Skeletal muscle tissue (tissue), 4 donors: ENCODE measurements around the gene ERVK3-1. TPM values are rescaled to one million over a fixed set of nuclear protein-coding genes. Genes with fewer than 3 reads are reported as not detected.
"Not testable (repeated sequence)": the region's sequence is repeated elsewhere in the genome, so short reads cannot be mapped to it uniquely, and the experiment has no call there.

ENCODE experiments used
- H3K27ac ChIP-seq: one replicate; pipeline ENCODE4 v1.7.0; 2013; ENCODE audit warnings: mild to moderate bottlenecking, low read depth, low read length, inconsistent platforms
- H3K27me3 ChIP-seq, 3 donors: one replicate each; pipeline ENCODE4 v1.7.0; 2013; ENCODE audit warnings: low read length in 3 of 3; ENCODE audit not compliant: control insufficient read depth in 3 of 3, insufficient read depth in 3 of 3
- H3K36me3 ChIP-seq, 3 donors: one replicate each; pipeline ENCODE4 v1.7.0; 2013; ENCODE audit warnings: low read length in 3 of 3; ENCODE audit not compliant: control insufficient read depth in 3 of 3, insufficient read depth in 3 of 3
- H3K4me1 ChIP-seq, 3 donors: one replicate each; pipeline ENCODE4 v1.7.0; 2013; ENCODE audit warnings: low read length in 3 of 3, mild to moderate bottlenecking in 3 of 3; ENCODE audit not compliant: control insufficient read depth in 3 of 3, insufficient read depth in 3 of 3
- H3K4me3 ChIP-seq, 3 donors: one replicate each; pipeline ENCODE4 v1.7.0; 2013; ENCODE audit warnings: low read length in 3 of 3
- H3K9ac ChIP-seq, 3 donors: one replicate each; pipeline ENCODE4 v1.7.0; 2013; ENCODE audit warnings: low read length in 3 of 3, mild to moderate bottlenecking in 3 of 3, moderate library complexity in 2 of 3, low read depth in 1 of 3
- H3K9me3 ChIP-seq, 3 donors: one replicate each; pipeline ENCODE4 v1.7.0; 2013; ENCODE audit warnings: low read length in 3 of 3; ENCODE audit not compliant: control insufficient read depth in 3 of 3
- total RNA-seq: library from RNA; depleted of rRNA; stranded (reverse); fragments of >200 nt; gene quantifications from one replicate; pipeline ENCODE4 v1.2.3, GENCODE V29; 2014
- donor health status: Osteomylitis.

Gene ERVK3-1
- total RNA-seq, 1 donor from 2014 or later = 14.1 TPM

DNA sequence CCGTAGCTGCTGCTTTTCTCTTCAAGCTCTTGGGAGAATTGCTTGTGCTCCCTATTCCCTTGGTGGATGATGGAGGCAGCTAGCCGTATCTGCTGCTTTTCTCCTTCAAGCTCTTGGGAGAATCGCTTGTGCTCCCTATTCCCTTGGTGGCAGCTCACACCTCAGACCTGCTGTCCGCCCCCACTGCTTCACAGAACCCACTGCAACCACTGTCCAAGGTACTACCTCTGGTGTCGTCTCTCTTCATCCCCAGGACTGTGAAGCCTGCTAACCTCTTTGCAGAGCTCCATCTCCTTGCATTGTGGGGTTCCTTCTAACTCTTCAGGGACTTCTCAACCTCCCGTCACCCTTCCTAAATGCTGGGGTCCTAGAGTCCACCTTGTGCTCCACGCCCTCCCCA, 4.6 kb upstream of the ERVK3-1 start:
- no peaks in the 10 kb centered on the region for H3K27me3 ChIP-seq
- H3K9ac ChIP-seq = no peak overlapping the region
- H3K9me3 ChIP-seq = peaks cover 0 to 8% (median 0%) of the 10 kb centered on the region in 3 donors
- no peak overlapping the region for H3K27ac ChIP-seq
- H3K4me3 ChIP-seq = no peak overlapping the region
- H3K4me1 ChIP-seq = peaks cover 2 to 8% (median 5%) of the 10 kb centered on the region in 3 donors
- H3K36me3 ChIP-seq = peaks cover 10 to 26% (median 19%) of the 10 kb centered on the region in 3 donors

DNA sequence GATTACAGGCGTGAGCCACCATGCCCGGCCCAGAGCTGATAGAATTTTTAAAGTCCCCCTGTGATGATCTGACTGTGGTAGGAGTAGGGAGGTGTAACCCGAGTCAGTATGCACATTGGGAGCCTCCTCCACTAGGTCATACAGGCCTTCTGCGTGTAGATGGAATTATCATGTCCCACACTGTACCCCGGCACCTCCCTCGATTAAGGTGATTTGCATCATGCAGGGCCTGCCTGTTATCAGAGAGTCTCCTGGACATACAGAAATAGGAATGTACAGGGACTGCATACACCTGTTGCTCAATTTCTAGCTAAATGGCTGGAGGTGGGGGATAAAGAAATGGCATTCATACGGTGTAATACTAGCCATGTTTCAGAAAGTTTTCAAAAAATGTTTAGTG, 922 bp upstream of the ERVK3-1 start:
- peaks cover 9 to 18% (median 13%) of the 10 kb centered on the region in 3 donors for H3K4me1 ChIP-seq
- H3K27ac ChIP-seq = no peak overlapping the region
- peak overlapping the region; percentile 84 to 100 (median 99) for H3K4me3 ChIP-seq
- no peak overlapping the region for H3K9ac ChIP-seq
- no peaks in the 10 kb centered on the region for H3K27me3 ChIP-seq
- H3K9me3 ChIP-seq = peaks cover 0 to 4% (median 0%) of the 10 kb centered on the region in 3 donors
- peaks cover 24 to 31% (median 28%) of the 10 kb centered on the region in 3 donors for H3K36me3 ChIP-seq

DNA sequence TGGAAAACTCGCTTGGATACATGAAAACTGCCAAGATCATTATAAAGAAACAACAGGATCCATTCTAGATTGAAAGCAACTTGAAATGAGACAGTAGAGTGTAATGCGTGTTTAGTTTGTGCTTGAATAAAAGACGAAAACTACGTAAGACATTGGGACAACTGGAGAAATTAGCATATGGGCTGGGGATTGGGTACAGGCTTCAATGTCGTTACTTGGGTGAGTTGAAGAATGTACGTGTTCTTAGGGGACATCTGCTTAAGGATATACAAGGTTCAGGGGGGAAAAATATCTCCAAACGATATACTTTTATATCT, 471 bp upstream of the ERVK3-1 start:
- peaks cover 23 to 33% (median 28%) of the 10 kb centered on the region in 3 donors for H3K36me3 ChIP-seq
- H3K4me3 ChIP-seq = peak overlapping the region; percentile 84 to 100 (median 99)
- peak overlapping the region; percentile 91 for H3K27ac ChIP-seq
- peaks cover 9 to 18% (median 13%) of the 10 kb centered on the region in 3 donors for H3K4me1 ChIP-seq
- H3K9ac ChIP-seq = peak overlapping the region; percentile 67 to 96 (median 95)
- peaks cover 0 to 4% (median 0%) of the 10 kb centered on the region in 3 donors for H3K9me3 ChIP-seq
- no peaks in the 10 kb centered on the region for H3K27me3 ChIP-seq

DNA sequence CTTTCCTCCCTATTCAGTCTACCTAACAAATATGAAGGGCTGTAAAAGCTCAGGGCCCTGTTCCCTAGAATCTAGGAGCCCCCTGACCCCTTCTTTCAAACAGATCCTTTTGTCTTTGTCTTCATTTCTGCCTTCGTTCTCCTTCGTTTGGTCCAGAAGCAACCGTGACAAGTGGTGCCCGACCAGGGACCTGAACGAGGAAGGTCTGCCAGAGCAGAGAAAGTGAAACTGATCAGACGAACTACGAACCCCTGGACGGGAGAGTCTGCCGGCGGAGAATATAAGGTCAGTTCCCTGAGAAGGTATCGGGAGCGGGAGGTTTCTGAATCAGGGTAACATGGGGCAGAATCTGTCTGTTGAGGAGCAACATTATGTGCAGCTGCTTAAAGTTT, 751 bp downstream of the ERVK3-1 start:
- Histone ChIP-seq H3K4me1 (peaks cover 9 to 18% (median 13%) of the 10 kb centered on the region in 3 donors), H3K9ac (peak overlapping the region; percentile 93 to 96 (median 95)), H3K9me3 (peaks cover 0 to 4% (median 0%) of the 10 kb centered on the region in 3 donors), H3K36me3 (peaks cover 12 to 27% (median 24%) of the 10 kb centered on the region in 3 donors), H3K27ac (peak overlapping the region; percentile 91), H3K4me3 (peak overlapping the region; percentile 84 to 100 (median 99)), H3K27me3 (no peaks in the 10 kb centered on the region)

DNA sequence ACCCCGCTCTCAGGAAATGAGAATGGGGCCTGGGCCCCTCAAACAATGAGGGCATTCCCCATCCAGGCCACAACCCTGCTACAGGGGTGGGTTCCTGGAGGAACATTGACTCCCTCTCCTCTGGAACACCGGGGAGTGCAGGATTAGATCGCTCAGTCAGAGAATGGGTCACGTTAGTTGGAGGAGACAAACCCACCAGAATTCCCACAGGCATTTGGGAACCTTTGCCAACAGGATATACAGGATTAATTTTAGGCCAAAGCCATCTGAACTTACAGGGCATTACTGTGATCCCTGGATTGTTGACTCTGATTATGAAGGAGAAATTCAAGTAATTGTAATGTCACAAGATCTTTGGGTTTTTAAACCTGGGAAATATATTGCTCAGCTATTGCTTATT, 2.6 kb downstream of the ERVK3-1 start:
- Histone ChIP-seq H3K36me3 (peaks cover 18 to 35% (median 29%) of the 10 kb centered on the region in 3 donors), H3K4me3 (no peak overlapping the region), H3K9ac (no peak overlapping the region), H3K27me3 (no peaks in the 10 kb centered on the region), H3K9me3 (no peaks in the 10 kb centered on the region), H3K27ac (no peak overlapping the region), H3K4me1 (peaks cover 9 to 18% (median 13%) of the 10 kb centered on the region in 3 donors)

DNA sequence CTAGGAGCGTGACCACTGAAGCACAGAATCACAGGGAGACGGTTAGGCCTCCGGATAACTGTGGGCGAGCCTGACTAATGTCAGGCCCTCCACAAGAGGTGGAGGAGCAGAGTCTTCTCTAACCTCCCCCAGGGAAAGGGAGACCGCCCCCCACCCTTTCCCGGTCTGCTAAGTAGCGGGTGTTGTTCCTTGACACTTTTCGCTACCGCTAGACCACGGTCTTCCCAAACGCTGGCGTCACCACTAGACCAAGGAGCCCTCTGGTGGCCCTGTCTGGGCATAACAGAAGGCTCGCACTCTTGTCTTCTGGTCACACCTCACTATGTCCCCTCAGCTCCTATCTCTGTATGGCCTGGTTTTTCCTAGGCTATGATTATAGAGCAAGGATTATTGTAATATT, 5.5 kb downstream of the ERVK3-1 start:
- not testable (repeated sequence) for H3K9me3 ChIP-seq, H3K27me3 ChIP-seq
- H3K36me3 ChIP-seq = peaks cover 30 to 56% (median 55%) of the 10 kb centered on the region in 3 donors

DNA sequence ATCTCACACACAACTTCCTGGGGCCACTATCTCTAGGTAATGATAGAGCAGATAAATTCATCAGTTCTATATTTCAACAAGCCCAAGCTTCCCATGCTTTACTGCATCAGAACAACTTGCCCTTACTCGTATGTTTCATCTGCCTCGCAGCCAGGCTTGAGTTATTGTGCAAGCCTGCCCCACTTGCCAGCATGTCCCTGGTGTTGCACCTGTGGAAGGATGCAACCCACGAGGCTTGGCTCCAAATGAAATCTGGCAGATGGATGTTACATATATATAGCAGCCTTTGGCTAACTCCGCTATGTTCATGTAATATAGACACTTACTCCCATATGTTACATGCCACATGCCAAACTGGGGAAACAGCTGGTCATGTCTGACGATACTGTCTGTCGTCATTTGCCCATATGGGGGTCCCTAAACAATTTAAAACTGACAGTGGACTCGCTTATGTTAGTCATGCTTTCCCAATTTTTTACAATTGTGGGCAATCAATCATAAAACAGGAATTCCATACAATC, 6.2 kb downstream of the ERVK3-1 start:
- no peak overlapping the region for H3K27ac ChIP-seq
- no peaks in the 10 kb centered on the region for H3K27me3 ChIP-seq
- H3K4me1 ChIP-seq = peaks cover 0 to 2% (median under 1%) of the 10 kb centered on the region in 3 donors
- no peak overlapping the region for H3K4me3 ChIP-seq
- peaks cover 35 to 60% (median 60%) of the 10 kb centered on the region in 3 donors for H3K36me3 ChIP-seq
- no peak overlapping the region for H3K9ac ChIP-seq
- H3K9me3 ChIP-seq = no peaks in the 10 kb centered on the region

More for the DNA sequence above, 5.5 kb downstream of the ERVK3-1 start:
- not testable (repeated sequence) for H3K27ac ChIP-seq, H3K4me3 ChIP-seq, H3K9ac ChIP-seq, H3K4me1 ChIP-seq

DNA sequence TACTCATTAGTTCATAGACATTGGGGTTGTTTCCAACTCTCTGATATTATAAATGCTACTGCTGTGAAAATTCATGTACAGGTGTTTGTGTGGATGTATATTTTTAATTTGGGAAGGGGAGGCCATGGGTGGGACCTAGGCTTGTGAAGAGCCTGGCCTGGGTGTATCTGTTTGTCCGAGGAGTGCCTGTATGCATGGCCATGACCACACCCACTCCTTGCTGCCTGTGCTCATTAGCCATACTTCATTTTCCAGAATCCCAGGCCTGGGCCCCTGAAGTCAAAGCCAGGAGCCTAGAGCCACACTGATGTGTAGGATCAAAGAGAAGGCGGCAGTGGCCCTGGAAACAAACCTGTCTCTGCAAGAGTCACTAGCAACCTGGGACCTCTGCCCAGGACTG, 10.4 kb downstream of the ERVK3-1 start:
- H3K9me3 ChIP-seq = no peaks in the 10 kb centered on the region
- H3K36me3 ChIP-seq = peaks cover 38 to 49% (median 49%) of the 10 kb centered on the region in 3 donors
- no peaks in the 10 kb centered on the region for H3K27me3 ChIP-seq
- no peak overlapping the region for H3K4me3 ChIP-seq
- H3K4me1 ChIP-seq = no peaks in the 10 kb centered on the region
- no peak overlapping the region for H3K9ac ChIP-seq
- H3K27ac ChIP-seq = no peak overlapping the region

DNA sequence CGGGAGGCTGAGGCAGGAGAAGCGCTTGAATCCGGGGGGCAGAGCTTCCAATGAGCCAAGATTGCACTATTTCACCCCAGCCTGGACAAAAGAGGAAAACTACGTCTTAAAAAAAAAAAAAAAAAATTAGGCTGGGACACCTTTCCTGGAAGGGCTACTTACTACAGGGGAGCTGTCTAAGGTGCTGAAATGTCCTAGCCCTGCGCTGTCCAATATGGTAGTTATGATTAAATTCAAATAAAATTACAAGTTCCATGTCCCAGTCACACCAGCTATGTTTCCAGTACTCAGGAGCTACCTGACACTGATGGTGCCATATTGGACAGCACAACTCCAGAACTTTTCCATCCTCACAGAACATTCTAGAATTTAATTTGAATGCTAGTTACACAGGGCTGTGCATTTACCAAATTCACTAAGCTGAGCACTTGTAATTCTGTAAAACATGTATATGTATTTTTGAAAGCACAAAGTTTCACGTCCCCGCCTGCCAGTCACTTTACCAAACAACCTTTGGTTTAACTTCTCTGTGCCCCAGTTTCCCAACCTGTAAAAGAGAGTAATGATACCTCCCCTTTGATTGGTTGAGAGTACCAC, 12.4 kb downstream of the ERVK3-1 start:
- H3K36me3 ChIP-seq = peaks cover 32 to 44% (median 37%) of the 10 kb centered on the region in 3 donors
- H3K9me3 ChIP-seq = no peaks in the 10 kb centered on the region
- H3K9ac ChIP-seq = no peak overlapping the region
- no peaks in the 10 kb centered on the region for H3K4me1 ChIP-seq
- no peaks in the 10 kb centered on the region for H3K27me3 ChIP-seq
- H3K4me3 ChIP-seq = no peak overlapping the region
- H3K27ac ChIP-seq = no peak overlapping the region

DNA sequence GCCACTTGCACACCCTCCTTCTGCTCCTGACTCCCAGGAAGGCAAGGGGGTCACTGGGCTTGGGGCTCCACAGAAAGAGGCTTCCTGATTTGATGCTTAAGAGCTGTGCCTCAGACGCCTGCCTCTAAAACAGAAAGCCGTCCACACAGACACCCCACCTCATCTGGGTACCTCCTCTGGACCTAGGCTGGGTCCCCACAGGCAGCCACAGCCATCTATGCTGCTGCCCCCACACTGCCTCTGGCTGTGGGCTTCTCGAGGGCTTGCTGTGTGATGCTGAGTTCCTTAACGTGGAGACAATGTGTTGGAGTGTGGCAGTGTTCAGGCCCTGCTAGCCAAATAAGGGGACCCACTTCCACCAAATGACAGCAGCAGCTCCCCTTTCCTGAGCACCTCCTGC, 13.1 kb downstream of the ERVK3-1 start:
- Histone ChIP-seq H3K9me3 (no peaks in the 10 kb centered on the region), H3K27ac (no peak overlapping the region), H3K4me1 (no peaks in the 10 kb centered on the region), H3K27me3 (no peaks in the 10 kb centered on the region), H3K36me3 (peaks cover 29 to 41% (median 36%) of the 10 kb centered on the region in 3 donors), H3K9ac (no peak overlapping the region), H3K4me3 (no peak overlapping the region)
